Measurements from ENCODE around the gene COX11.

Gene COX11

GRCh38 chr17:54937018-54937417, 31.4 kb downstream of the COX11 start:
- no peak for DNase-seq (ENCODE audit: low spot score)
- H3K27ac ChIP-seq, result no peak overlapping the region
- TF ChIP-seq CTCF (conservative IDR thresholded peaks at IDR 0.05; ENCODE audit: low read depth), result no peak
- POLR2A ChIA-PET (ENCODE audit: low non-redundant PET), result no interaction called here
- CTCF ChIA-PET, result no interaction called here

GRCh38 chr17:54935471-54935870, 33.0 kb downstream of the COX11 start:
- CTCF ChIA-PET, result no interaction called here
- POLR2A ChIA-PET (ENCODE audit: low non-redundant PET), result no interaction called here
- DNase-seq (ENCODE audit: low spot score), result no peak
- H3K27ac ChIP-seq, result no peak overlapping the region
- TF ChIP-seq CTCF (conservative IDR thresholded peaks at IDR 0.05; ENCODE audit: low read depth), result no peak

GRCh38 chr17:54933921-54934320, 34.5 kb downstream of the COX11 start:
- POLR2A ChIA-PET (ENCODE audit: low non-redundant PET), result no interaction called here
- CTCF ChIA-PET, result no interaction called here
- no peak overlapping the region for H3K27ac ChIP-seq
- no peak for DNase-seq (ENCODE audit: low spot score)
- no peak for TF ChIP-seq CTCF (conservative IDR thresholded peaks at IDR 0.05; ENCODE audit: low read depth)

- no peak overlapping the region for H3K27ac ChIP-seq
- DNase-seq (ENCODE audit: low spot score), result no peak
- POLR2A ChIA-PET (ENCODE audit: low non-redundant PET), result no interaction called here
- CTCF ChIA-PET, result no interaction called here
- TF ChIP-seq CTCF (conservative IDR thresholded peaks at IDR 0.05; ENCODE audit: low read depth), result no peak
Measured at GRCh38 chr17:54932711-54933110, 35.7 kb downstream of the COX11 start.

GRCh38 chr17:54927525-54927924, 40.9 kb downstream of the COX11 start:
- no peak for TF ChIP-seq CTCF (conservative IDR thresholded peaks at IDR 0.05; ENCODE audit: low read depth)
- ChIA-PET POLR2A (ENCODE audit: low non-redundant PET) (no interaction called here), CTCF (no interaction called here)
- H3K27ac ChIP-seq, result no peak overlapping the region
- DNase-seq (ENCODE audit: low spot score), result no peak

- CTCF ChIA-PET, result no interaction called here
Measured at GRCh38 chr17:54924405-54924804, 44.0 kb downstream of the COX11 start.

More at GRCh38 chr17:54924405-54924804, 44.0 kb downstream of the COX11 start:
- DNase-seq (ENCODE audit: low spot score), result no peak
- H3K27ac ChIP-seq, result no peak overlapping the region
- POLR2A ChIA-PET (ENCODE audit: low non-redundant PET), result no interaction called here
- TF ChIP-seq CTCF (conservative IDR thresholded peaks at IDR 0.05; ENCODE audit: low read depth), result no peak
